Esophagus muscularis mucosa (tissue), 4 donors: ENCODE results near the gene PTGDR2. TPM values are rescaled to one million over a fixed set of nuclear protein-coding genes. Genes with fewer than 3 reads are reported as not detected.

Experiments used
- DNase-seq: peaks from one replicate; pipeline ENCODE4 v3.0.0-alpha.2; 2017; ENCODE audit errors: extremely low spot score
- H3K27ac ChIP-seq, 4 donors: fragments of 200-600 bp; sonication (generic); replicated peaks in 1 of 4; 1 replicate in 3 of 4; 2 replicates in 1 of 4; pipeline ENCODE4 v1.5.1; 2016 to 2019; ENCODE audit warnings: mild to moderate bottlenecking in 1 of 4
- H3K27me3 ChIP-seq, 4 donors: fragments of 200-600 bp; sonication (generic); one replicate each; pipeline versions ENCODE4 v1.5.1 to v1.6.0; 2016 to 2019
- H3K36me3 ChIP-seq, 4 donors: fragments of 200-600 bp; sonication (generic); one replicate each; pipeline ENCODE4 v1.5.1; 2016 to 2019
- H3K4me1 ChIP-seq, 4 donors: fragments of 200-600 bp; sonication (generic); one replicate each; pipeline ENCODE4 v1.5.1; 2016 to 2019
- H3K4me3 ChIP-seq, 4 donors: fragments of 200-600 bp; sonication (generic); 1 replicate in 2 of 4; 2 replicates in 2 of 4; pipeline ENCODE4 v1.5.1; 2016 to 2019; ENCODE audit warnings: mild to moderate bottlenecking in 4 of 4, moderate library complexity in 1 of 4
- H3K9me3 ChIP-seq, 4 donors: fragments of 200-600 bp; sonication (generic); 1 replicate in 3 of 4; 2 replicates in 1 of 4; pipeline ENCODE4 v1.5.1; 2016 to 2019
- CTCF ChIP-seq, 3 experiments: fragments of 200-600 bp in 2 of 3; fragments of 450-650 bp in 1 of 3; sonication (generic) in 2 of 3; IDR thresholded peaks; one replicate each; pipeline ENCODE4 v1.5.1; 2017 to 2019; ENCODE audit warnings: antibody characterized with exemption in 3 of 3, mild to moderate bottlenecking in 2 of 3, moderate library complexity in 1 of 3
- EP300 ChIP-seq: sonication (generic); formaldehyde crosslinking; IDR thresholded peaks from one replicate; pipeline ENCODE4 v1.6.1; 2017; ENCODE audit warnings: antibody characterized with exemption
- POLR2A ChIP-seq: fragments of 450-650 bp; IDR thresholded peaks from one replicate; pipeline ENCODE4 v1.6.1; 2017; ENCODE audit warnings: antibody characterized with exemption, moderate library complexity, mild to moderate bottlenecking, low read depth
- POLR2AphosphoS5 ChIP-seq, 2 donors: sonication (generic); formaldehyde crosslinking; IDR thresholded peaks; one replicate each; pipeline ENCODE4 v1.6.1; 2017; ENCODE audit warnings: antibody characterized with exemption in 2 of 2
- WGBS: methylation state at CpG from one replicate; pipeline ENCODE4 v1.1.5; 2018; 5-methylcytosine and 5-hydroxymethylcytosine counted together
- intact Hi-C: fragments of 100-400 bp; cut with DNase I; formaldehyde crosslinking; loops from one replicate; pipeline ENCODE4 v1.15.1; 2023
- total RNA-seq, 4 donors: library from RNA; depleted of rRNA; stranded (reverse); fragments of >200 nt; gene quantifications; one replicate each; pipeline versions ENCODE4 v1.1.0 to v1.2.1, GENCODE V29; 2016

PTGDR2 gene
- total RNA-seq, 4 donors from 2014 or later: 0.33 to 2.9 (median 1.8) TPM

GRCh38 chr11:60890696-60891095 is 34.9 kb upstream of the PTGDR2 start:
- Histone ChIP-seq H3K27me3 (no peaks in the 10 kb centered on the region), H3K27ac (no peak overlapping the region), H3K4me3 (no peak overlapping the region), H3K4me1 (peaks cover 0 to 15% (median 2%) of the 10 kb centered on the region in 4 donors), H3K36me3 (peaks cover 17 to 76% (median 56%) of the 10 kb centered on the region in 4 donors), H3K9me3 (no peaks in the 10 kb centered on the region)
- no peak for DNase-seq
- no peak for TF ChIP-seq POLR2AphosphoS5 (IDR thresholded peaks at IDR 0.05)
- no peak for TF ChIP-seq CTCF (IDR thresholded peaks at IDR 0.05)
- intact Hi-C loops: no loop called here
- WGBS: 59% methylated on average over 5 of the region's 5 CpGs

DNA sequence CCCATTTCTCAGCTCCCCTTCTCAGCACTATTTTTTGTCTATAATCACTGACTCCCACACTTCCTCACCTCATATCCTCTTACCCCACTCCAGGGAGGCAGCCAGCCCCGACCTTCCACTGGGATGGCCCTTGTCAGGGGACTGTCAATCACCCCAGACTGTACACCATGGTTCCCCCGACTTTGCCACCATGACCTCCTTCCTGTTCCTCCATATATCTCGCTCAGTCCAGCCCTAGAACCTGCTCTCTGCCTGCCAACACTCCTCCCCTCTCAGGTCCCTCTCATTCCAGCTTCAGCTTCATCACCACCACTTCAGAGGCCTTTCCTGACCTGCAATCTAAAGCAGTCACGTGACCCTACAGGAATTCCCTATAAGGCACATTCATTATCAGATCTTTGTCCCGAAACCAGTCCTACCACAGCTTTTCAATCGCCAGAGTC is 34.1 kb upstream of the PTGDR2 start:
- H3K36me3 ChIP-seq: peaks cover 17 to 68% (median 48%) of the 10 kb centered on the region in 4 donors
- 71% methylated on average over 6 of the region's 6 CpGs for WGBS

DNA sequence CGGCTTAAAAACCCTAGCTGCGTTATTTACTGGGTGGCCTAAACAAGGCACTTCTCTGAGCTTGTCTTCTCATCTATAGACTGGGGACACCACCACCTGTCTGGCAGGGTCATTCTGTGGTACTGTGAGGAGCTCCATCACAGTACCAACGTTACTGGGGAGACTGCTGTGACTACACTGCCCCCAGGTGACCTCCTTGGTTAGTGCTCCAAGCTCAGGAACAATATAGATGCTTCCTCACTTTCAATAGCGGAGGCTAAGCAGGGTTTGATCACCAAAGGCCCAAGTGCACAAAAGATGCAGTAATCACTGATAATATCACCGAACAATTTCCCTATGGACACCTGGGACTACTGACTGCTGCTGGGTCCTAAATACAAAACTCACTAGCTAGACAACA is 31.8 kb upstream of the PTGDR2 start:
- intact Hi-C loops: no loop called here
- WGBS: 74% methylated on average over 4 of the region's 5 CpGs
- Histone ChIP-seq H3K4me1 (peaks cover 0 to 15% (median 2%) of the 10 kb centered on the region in 4 donors), H3K36me3 (peaks cover 3 to 44% (median 25%) of the 10 kb centered on the region in 4 donors), H3K9me3 (no peaks in the 10 kb centered on the region), H3K27me3 (no peaks in the 10 kb centered on the region), H3K27ac (no peak overlapping the region), H3K4me3 (no peak overlapping the region)
- TF ChIP-seq EP300 (no peak), CTCF (IDR thresholded peaks at IDR 0.05) (peak in 2 of 3 experiments; percentile 50 to 51)
- no peak for DNase-seq

More for the DNA sequence above, 34.1 kb upstream of the PTGDR2 start:
- intact Hi-C loops: no loop called here
- Histone ChIP-seq H3K9me3 (no peaks in the 10 kb centered on the region), H3K27ac (no peak overlapping the region), H3K4me3 (no peak overlapping the region), H3K27me3 (no peaks in the 10 kb centered on the region), H3K4me1 (peaks cover 0 to 15% (median 2%) of the 10 kb centered on the region in 4 donors)
- DNase-seq: no peak
- TF ChIP-seq CTCF (IDR thresholded peaks at IDR 0.05): no peak
- no peak for TF ChIP-seq POLR2A

DNA sequence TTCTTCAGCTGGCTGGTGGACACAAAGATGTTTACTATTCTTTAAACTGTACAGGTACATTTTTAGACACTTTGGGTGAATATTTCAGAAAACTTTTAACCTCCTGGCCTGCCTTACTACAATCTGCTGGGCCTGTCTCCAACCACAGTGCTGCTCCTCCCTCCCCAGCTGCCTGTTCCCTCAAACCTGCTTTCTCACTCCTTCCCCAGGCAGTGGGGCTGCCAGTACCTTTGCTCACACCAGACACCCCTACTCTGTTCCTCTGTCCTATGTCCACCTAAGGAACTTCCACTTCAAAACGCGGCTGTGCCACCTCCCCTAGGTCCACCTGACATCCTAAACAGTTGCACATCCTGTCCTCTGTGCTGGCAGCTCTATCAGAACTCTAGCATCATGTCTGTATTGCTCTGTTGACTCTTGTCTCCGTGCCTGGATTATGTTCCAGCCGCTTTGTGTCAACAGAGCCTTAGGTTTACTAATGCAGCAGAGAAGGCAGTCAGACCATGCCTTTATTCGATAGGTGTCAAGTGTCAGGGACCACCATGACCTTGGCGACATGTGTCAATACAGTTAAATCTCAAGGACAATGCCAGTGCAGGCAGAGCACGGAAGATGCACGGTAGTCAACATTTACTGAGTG is 25.0 kb upstream of the PTGDR2 start:
- no peak overlapping the region for H3K27ac ChIP-seq
- intact Hi-C loops: no loop called here
- no peak overlapping the region for H3K4me3 ChIP-seq
- DNase-seq: no peak
- peaks cover 17 to 29% (median 22%) of the 10 kb centered on the region in 4 donors for H3K4me1 ChIP-seq
- WGBS: 84% methylated on average over 8 of the region's 8 CpGs
- H3K27me3 ChIP-seq: no peaks in the 10 kb centered on the region
- H3K9me3 ChIP-seq: no peaks in the 10 kb centered on the region
- TF ChIP-seq EP300 (no peak), POLR2A (no peak), POLR2AphosphoS5 (IDR thresholded peaks at IDR 0.05) (no peak), CTCF (IDR thresholded peaks at IDR 0.05) (no peak)
- peaks cover 0 to 37% (median 20%) of the 10 kb centered on the region in 4 donors for H3K36me3 ChIP-seq

GRCh38 chr11:60879971-60880588 is 24.3 kb upstream of the PTGDR2 start:
- DNase-seq: no peak
- Histone ChIP-seq H3K27me3 (no peaks in the 10 kb centered on the region), H3K9me3 (no peaks in the 10 kb centered on the region), H3K27ac (no peak overlapping the region), H3K4me1 (peaks cover 17 to 29% (median 22%) of the 10 kb centered on the region in 4 donors), H3K36me3 (peaks cover 0 to 37% (median 20%) of the 10 kb centered on the region in 4 donors), H3K4me3 (no peak overlapping the region)
- TF ChIP-seq EP300: no peak
- no peak for TF ChIP-seq POLR2AphosphoS5 (IDR thresholded peaks at IDR 0.05)
- no peak for TF ChIP-seq CTCF (IDR thresholded peaks at IDR 0.05)
- no peak for TF ChIP-seq POLR2A
- intact Hi-C loops: no loop called here
- WGBS: 78% methylated on average over 5 of the region's 5 CpGs
